ENCODE measurements around the gene SEZ6L.

The SEZ6L gene

GRCh38 chr22:26321469-26321913 is 152.2 kb downstream of the SEZ6L start:
- peak in 14 of 42 donors; percentile 4 to 36 (median 20) for DNase-seq
- intact Hi-C loops (cut with DNase I), result no loop called here

- DNase-seq, result no peak
These were observed 153.1 kb downstream of the SEZ6L start for GRCh38 chr22:26322179-26322905.

GRCh38 chr22:26323013-26323412 is 153.8 kb downstream of the SEZ6L start:
- no peak for DNase-seq
- intact Hi-C loops (cut with DNase I), result no loop called here

More at GRCh38 chr22:26322179-26322905, 153.1 kb downstream of the SEZ6L start:
- intact Hi-C loops (cut with DNase I), result no loop called here

- intact Hi-C loops (cut with DNase I), result no loop called here
- DNase-seq, result no peak
These were observed 154.9 kb downstream of the SEZ6L start for GRCh38 chr22:26324150-26324549.

- intact Hi-C loops (cut with DNase I), result no loop called here
These were observed 156.4 kb downstream of the SEZ6L start for GRCh38 chr22:26325641-26326040.

GRCh38 chr22:26326803-26327202 is 157.5 kb downstream of the SEZ6L start:
- no peak for DNase-seq
- intact Hi-C loops (cut with DNase I), result no loop called here

More at GRCh38 chr22:26325641-26326040, 156.4 kb downstream of the SEZ6L start:
- DNase-seq, result no peak

- DNase-seq, result no peak
- intact Hi-C loops (cut with DNase I), result no loop called here
These were observed 158.0 kb downstream of the SEZ6L start for GRCh38 chr22:26327306-26327705.

- intact Hi-C loops (cut with DNase I), result no loop called here
- DNase-seq, result no peak
These were observed 159.0 kb downstream of the SEZ6L start for GRCh38 chr22:26328221-26328620.

- intact Hi-C loops (cut with DNase I), result loop anchor here (10.0 kb wide), 1 partner anchor 556 kb away; no protein-coding TSS in a partner anchor
- DNase-seq, result peak in 41 of 42 donors; percentile 29 to 88 (median 67)
These were observed 161.8 kb downstream of the SEZ6L start for GRCh38 chr22:26330971-26331625.

- DNase-seq, result no peak
- intact Hi-C loops (cut with DNase I), result loop anchor here (10.0 kb wide), 1 partner anchor 558 kb away; no protein-coding TSS in a partner anchor
These were observed 164.0 kb downstream of the SEZ6L start for GRCh38 chr22:26333088-26333800.

GRCh38 chr22:26334232-26334631 is 165.0 kb downstream of the SEZ6L start:
- intact Hi-C loops (cut with DNase I), result loop anchor here (10.0 kb wide), 1 partner anchor 559 kb away; no protein-coding TSS in a partner anchor
- no peak for DNase-seq

- no peak for DNase-seq
- intact Hi-C loops (cut with DNase I), result loop anchor here (10.0 kb wide), 1 partner anchor 562 kb away; no protein-coding TSS in a partner anchor
These were observed 167.5 kb downstream of the SEZ6L start for GRCh38 chr22:26336773-26337172.

GRCh38 chr22:26339755-26340154 is 170.5 kb downstream of the SEZ6L start:
- no peak for DNase-seq
- intact Hi-C loops (cut with DNase I), result loop anchor here (10.0 kb wide), 1 partner anchor 565 kb away; no protein-coding TSS in a partner anchor

GRCh38 chr22:26342745-26343410 is 173.6 kb downstream of the SEZ6L start:
- DNase-seq, result no peak

GRCh38 chr22:26345496-26345895 is 176.2 kb downstream of the SEZ6L start:
- intact Hi-C loops (cut with DNase I), result no loop called here

More at GRCh38 chr22:26342745-26343410, 173.6 kb downstream of the SEZ6L start:
- intact Hi-C loops (cut with DNase I), result no loop called here

GRCh38 chr22:26348810-26349526 is 179.7 kb downstream of the SEZ6L start:
- intact Hi-C loops (cut with DNase I), result no loop called here
- DNase-seq, result no peak

More at GRCh38 chr22:26345496-26345895, 176.2 kb downstream of the SEZ6L start:
- no peak for DNase-seq

GRCh38 chr22:26354707-26355106 is 185.4 kb downstream of the SEZ6L start:
- DNase-seq, result peak in 41 of 42 donors; percentile 12 to 82 (median 55)
- intact Hi-C loops (cut with DNase I), result no loop called here

- intact Hi-C loops (cut with DNase I), result no loop called here
These were observed 188.0 kb downstream of the SEZ6L start for GRCh38 chr22:26357281-26357680.

More at GRCh38 chr22:26357281-26357680, 188.0 kb downstream of the SEZ6L start:
- no peak for DNase-seq

All from head of caudate nucleus (tissue), 42 donors.